Testis (tissue), 2 donors: ENCODE data around the gene MYOCD.

Source experiments
- POLR2A ChIP-seq: fragments of 450-650 bp; IDR thresholded peaks from one replicate; pipeline ENCODE4 v1.6.1; 2017; ENCODE audit warnings: antibody characterized with exemption, mild to moderate bottlenecking, moderate library complexity
- TF ChIP-seq, protein P1 (sequence below), 3 experiments: fragments of 450-650 bp in 2 of 3; fragments of 200-600 bp in 1 of 3; sonication (generic) in 1 of 3; IDR thresholded peaks; one replicate each; pipeline ENCODE4 v1.5.1; 2016 to 2019; ENCODE audit warnings: antibody characterized with exemption in 3 of 3, mild to moderate bottlenecking in 2 of 3, moderate library complexity in 1 of 3

DNA sequence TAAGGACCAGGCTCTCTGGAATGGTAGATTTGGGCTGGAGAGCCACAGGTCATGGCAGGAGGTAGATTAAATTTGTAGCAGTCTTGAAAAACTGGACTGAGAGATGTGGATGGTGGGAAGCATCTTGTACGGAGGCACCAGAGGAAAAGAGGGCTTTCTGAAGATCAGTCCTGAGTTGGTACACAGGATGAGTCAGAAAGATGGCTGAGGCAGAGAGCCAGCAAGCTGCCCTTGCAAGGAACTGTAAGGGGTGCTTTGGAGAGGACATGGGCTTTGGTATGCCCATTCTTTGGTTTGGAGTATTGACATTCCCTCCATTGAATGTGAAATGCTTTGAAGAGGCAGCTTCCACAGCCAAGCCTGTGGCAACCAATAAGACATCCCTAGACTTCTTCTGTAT, 55.9 kb downstream of the MYOCD start:
- TF ChIP-seq, protein P1, sequence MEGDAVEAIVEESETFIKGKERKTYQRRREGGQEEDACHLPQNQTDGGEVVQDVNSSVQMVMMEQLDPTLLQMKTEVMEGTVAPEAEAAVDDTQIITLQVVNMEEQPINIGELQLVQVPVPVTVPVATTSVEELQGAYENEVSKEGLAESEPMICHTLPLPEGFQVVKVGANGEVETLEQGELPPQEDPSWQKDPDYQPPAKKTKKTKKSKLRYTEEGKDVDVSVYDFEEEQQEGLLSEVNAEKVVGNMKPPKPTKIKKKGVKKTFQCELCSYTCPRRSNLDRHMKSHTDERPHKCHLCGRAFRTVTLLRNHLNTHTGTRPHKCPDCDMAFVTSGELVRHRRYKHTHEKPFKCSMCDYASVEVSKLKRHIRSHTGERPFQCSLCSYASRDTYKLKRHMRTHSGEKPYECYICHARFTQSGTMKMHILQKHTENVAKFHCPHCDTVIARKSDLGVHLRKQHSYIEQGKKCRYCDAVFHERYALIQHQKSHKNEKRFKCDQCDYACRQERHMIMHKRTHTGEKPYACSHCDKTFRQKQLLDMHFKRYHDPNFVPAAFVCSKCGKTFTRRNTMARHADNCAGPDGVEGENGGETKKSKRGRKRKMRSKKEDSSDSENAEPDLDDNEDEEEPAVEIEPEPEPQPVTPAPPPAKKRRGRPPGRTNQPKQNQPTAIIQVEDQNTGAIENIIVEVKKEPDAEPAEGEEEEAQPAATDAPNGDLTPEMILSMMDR (IDR thresholded peaks at IDR 0.05), result no peak
- no peak for TF ChIP-seq POLR2A
